MM.1S (cell line): Measurements from ENCODE around the gene LONRF2.

Source experiments
- DNase-seq: peaks from one replicate; pipeline ENCODE4 v3.0.0-alpha.2; 2015
- H2AFZ ChIP-seq: fragments of 300-600 bp; sonication (generic); 2 replicates; pipeline ENCODE4 v1.6.0; 2016; ENCODE audit warnings: antibody characterized with exemption, low read length
- H3F3A ChIP-seq: fragments of 300-600 bp; sonication (generic); 2 replicates; pipeline ENCODE4 v1.6.1; 2016; ENCODE audit warnings: mild to moderate bottlenecking, antibody characterized with exemption, low read length, moderate library complexity, mixed read lengths; ENCODE audit not compliant: insufficient read depth
- H3K27ac ChIP-seq: fragments of 300-600 bp; sonication (generic); 2 replicates; pipeline ENCODE4 v1.5.1; 2016; ENCODE audit warnings: mild to moderate bottlenecking, low read length
- H3K27me3 ChIP-seq: fragments of 300-600 bp; sonication (generic); replicated peaks from 2 replicates; pipeline ENCODE4 v1.6.0; 2016; ENCODE audit warnings: low read length; ENCODE audit not compliant: insufficient read depth
- H3K36me3 ChIP-seq: fragments of 300-600 bp; sonication (generic); replicated peaks from 2 replicates; pipeline ENCODE4 v1.6.1; 2016; ENCODE audit warnings: mild to moderate bottlenecking, low read length, mixed read lengths; ENCODE audit not compliant: insufficient read depth
- H3K4me1 ChIP-seq: fragments of 300-600 bp; sonication (generic); 2 replicates; pipeline ENCODE4 v1.6.1; 2016; ENCODE audit warnings: low read length, mixed read lengths
- H3K4me2 ChIP-seq: fragments of 300-600 bp; sonication (generic); 2 replicates; pipeline ENCODE4 v1.6.0; 2016; ENCODE audit warnings: low read depth, low read length
- H3K4me3 ChIP-seq: fragments of 300-600 bp; sonication (generic); 2 replicates; pipeline ENCODE4 v1.5.1; 2016; ENCODE audit warnings: low read length, mixed read lengths
- H3K79me2 ChIP-seq: fragments of 300-600 bp; sonication (generic); 2 replicates; pipeline ENCODE4 v1.6.1; 2016; ENCODE audit warnings: mixed run types, low read length, mixed read lengths
- H3K9ac ChIP-seq: fragments of 300-600 bp; sonication (generic); 2 replicates; pipeline ENCODE4 v1.6.1; 2016; ENCODE audit warnings: low read length, mixed read lengths
- H3K9me2 ChIP-seq: fragments of 300-600 bp; sonication (generic); replicated peaks from 2 replicates; pipeline ENCODE4 v1.6.1; 2016; ENCODE audit warnings: mild to moderate bottlenecking, low read length, mixed read lengths; ENCODE audit not compliant: insufficient read depth
- H3K9me3 ChIP-seq: fragments of 300-600 bp; sonication (generic); replicated peaks from 2 replicates; pipeline ENCODE4 v1.6.1; 2016; ENCODE audit warnings: mild to moderate bottlenecking, low read length, mixed read lengths; ENCODE audit not compliant: insufficient read depth
- H4K20me1 ChIP-seq: fragments of 300-600 bp; sonication (generic); 2 replicates; pipeline ENCODE4 v1.6.1; 2016; ENCODE audit warnings: mild to moderate bottlenecking, low read length, moderate library complexity, mixed read lengths; ENCODE audit not compliant: insufficient read depth
- CTCF ChIP-seq: fragments of 300-600 bp; sonication (generic); IDR thresholded peaks from 2 replicates; pipeline ENCODE4 v1.5.1; 2016; ENCODE audit warnings: antibody characterized with exemption, low read length, mixed read lengths
- EZH2 ChIP-seq: fragments of 300-600 bp; sonication (generic); optimal IDR thresholded peaks from 2 replicates; pipeline ENCODE3; 2017; ENCODE audit warnings: low read depth, mild to moderate bottlenecking, antibody characterized with exemption, low read length, mixed read lengths
- EZH2phosphoT487 ChIP-seq: fragments of 300-600 bp; sonication (generic); IDR thresholded peaks from 2 replicates; pipeline ENCODE4 v1.6.1; 2018; ENCODE audit warnings: antibody characterized with exemption, low read length

LONRF2 gene

GRCh38 chr2:100267751-100268150, 54.5 kb downstream of the LONRF2 start:
- no peaks in the 10 kb centered on the region for H3K79me2 ChIP-seq
- H3K9ac ChIP-seq = no peak overlapping the region
- no peak overlapping the region for H2AFZ ChIP-seq
- DNase-seq = no peak
- H3K9me2 ChIP-seq = no peaks in the 10 kb centered on the region
- no peaks in the 10 kb centered on the region for H3K4me1 ChIP-seq
- no peak overlapping the region for H3K4me3 ChIP-seq
- no peaks in the 10 kb centered on the region for H3F3A ChIP-seq
- no peak overlapping the region for H3K4me2 ChIP-seq
- H3K27me3 ChIP-seq = no peaks in the 10 kb centered on the region
- H3K27ac ChIP-seq = no peak overlapping the region
- TF ChIP-seq CTCF = no peak
- no peak for TF ChIP-seq EZH2phosphoT487
- no peak for TF ChIP-seq EZH2
- H4K20me1 ChIP-seq = no peaks in the 10 kb centered on the region
- no peaks in the 10 kb centered on the region for H3K9me3 ChIP-seq
- no peaks in the 10 kb centered on the region for H3K36me3 ChIP-seq

- H3K36me3 ChIP-seq = no peaks in the 10 kb centered on the region
- no peak overlapping the region for H3K4me2 ChIP-seq
- H3K9ac ChIP-seq = no peak overlapping the region
- no peaks in the 10 kb centered on the region for H3K79me2 ChIP-seq
- H3K9me3 ChIP-seq = no peaks in the 10 kb centered on the region
- no peak overlapping the region for H3K27ac ChIP-seq
- DNase-seq = no peak
- no peaks in the 10 kb centered on the region for H3F3A ChIP-seq
- H3K27me3 ChIP-seq = no peaks in the 10 kb centered on the region
- H4K20me1 ChIP-seq = no peaks in the 10 kb centered on the region
- TF ChIP-seq EZH2 (no peak), CTCF (no peak), EZH2phosphoT487 (no peak)
- H3K4me1 ChIP-seq = no peaks in the 10 kb centered on the region
- no peaks in the 10 kb centered on the region for H3K9me2 ChIP-seq
- no peak overlapping the region for H2AFZ ChIP-seq
- H3K4me3 ChIP-seq = no peak overlapping the region
These were observed 56.2 kb downstream of the LONRF2 start for GRCh38 chr2:100266126-100266525.

GRCh38 chr2:100265226-100265625, 57.1 kb downstream of the LONRF2 start:
- no peak overlapping the region for H3K9ac ChIP-seq
- no peaks in the 10 kb centered on the region for H3F3A ChIP-seq
- H3K27me3 ChIP-seq = no peaks in the 10 kb centered on the region
- no peaks in the 10 kb centered on the region for H3K9me2 ChIP-seq
- H3K9me3 ChIP-seq = no peaks in the 10 kb centered on the region
- H3K79me2 ChIP-seq = no peaks in the 10 kb centered on the region
- TF ChIP-seq EZH2 (no peak), CTCF (no peak), EZH2phosphoT487 (no peak)
- H3K4me1 ChIP-seq = no peaks in the 10 kb centered on the region
- H3K4me2 ChIP-seq = no peak overlapping the region
- no peak overlapping the region for H2AFZ ChIP-seq
- H4K20me1 ChIP-seq = no peaks in the 10 kb centered on the region
- no peak overlapping the region for H3K4me3 ChIP-seq
- DNase-seq = no peak
- no peak overlapping the region for H3K27ac ChIP-seq
- no peaks in the 10 kb centered on the region for H3K36me3 ChIP-seq
